Measurements from ENCODE around the gene LBP. TPM values are rescaled to one million over a fixed set of nuclear protein-coding genes. Genes with fewer than 3 reads are reported as not detected.

The LBP gene, protein sequence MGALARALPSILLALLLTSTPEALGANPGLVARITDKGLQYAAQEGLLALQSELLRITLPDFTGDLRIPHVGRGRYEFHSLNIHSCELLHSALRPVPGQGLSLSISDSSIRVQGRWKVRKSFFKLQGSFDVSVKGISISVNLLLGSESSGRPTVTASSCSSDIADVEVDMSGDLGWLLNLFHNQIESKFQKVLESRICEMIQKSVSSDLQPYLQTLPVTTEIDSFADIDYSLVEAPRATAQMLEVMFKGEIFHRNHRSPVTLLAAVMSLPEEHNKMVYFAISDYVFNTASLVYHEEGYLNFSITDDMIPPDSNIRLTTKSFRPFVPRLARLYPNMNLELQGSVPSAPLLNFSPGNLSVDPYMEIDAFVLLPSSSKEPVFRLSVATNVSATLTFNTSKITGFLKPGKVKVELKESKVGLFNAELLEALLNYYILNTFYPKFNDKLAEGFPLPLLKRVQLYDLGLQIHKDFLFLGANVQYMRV
- 0.98 TPM in 1 of 2 replicates, not detected in the other for total RNA-seq

DNA sequence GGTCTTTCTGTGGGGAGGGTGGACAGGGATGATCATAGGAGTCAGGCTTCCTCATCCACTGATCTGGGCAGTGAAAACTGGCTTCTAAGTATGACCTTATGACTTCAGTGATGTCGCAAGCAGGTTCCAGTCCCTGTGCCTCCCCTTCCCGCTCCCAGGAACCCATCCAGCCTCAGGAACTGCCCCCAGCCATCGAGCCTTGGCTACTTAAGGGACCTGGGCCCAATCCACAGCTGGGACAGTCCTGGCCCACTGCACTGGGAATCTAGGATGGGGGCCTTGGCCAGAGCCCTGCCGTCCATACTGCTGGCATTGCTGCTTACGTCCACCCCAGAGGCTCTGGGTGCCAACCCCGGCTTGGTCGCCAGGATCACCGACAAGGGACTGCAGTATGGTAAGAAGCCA is at the start of gene LBP:
TSS of gene LBP (plus strand) at position 236 of the 405 bp plus-strand sequence. CDS start at position 271, 35 bp downstream.

DNA sequence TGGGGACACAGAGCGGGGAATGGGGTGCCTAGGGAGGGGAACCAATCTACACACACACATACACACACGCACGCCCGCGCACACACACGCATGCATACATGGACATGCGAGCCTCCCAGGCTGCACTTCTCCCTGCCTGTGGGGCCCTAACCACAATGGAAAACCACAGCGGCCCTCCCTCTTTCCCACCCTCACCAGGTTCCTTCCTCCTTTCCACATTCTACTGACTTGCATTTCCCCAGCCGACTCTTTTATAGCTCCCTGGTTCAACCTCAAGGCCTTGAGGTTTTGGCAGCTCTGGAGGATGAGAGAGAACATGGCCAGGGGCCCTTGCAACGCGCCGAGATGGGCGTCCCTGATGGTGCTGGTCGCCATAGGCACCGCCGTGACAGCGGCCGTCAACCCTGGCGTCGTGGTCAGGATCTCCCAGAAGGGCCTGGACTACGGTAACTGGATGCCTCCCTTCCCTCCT is 42.3 kb upstream of the LBP start, which contains the start of gene BPI:
TSS of gene BPI (plus strand) at position 249 of the 472 bp plus-strand sequence. CDS start at position 317, 68 bp downstream.

Other genes with a start within 250 kb of the LBP start
- gene TGM2, start 181.2 kb upstream of the LBP start, total RNA-seq = 433 and 594 TPM in 2 replicates
- 4.7 and 5.9 TPM in 2 replicates for gene KIAA1755, start 85.7 kb upstream of the LBP start, total RNA-seq
- gene BPI, start 42.3 kb upstream of the LBP start, total RNA-seq = 0.13 and 0.30 TPM in 2 replicates
- 4.6 and 12.4 TPM in 2 replicates for gene SNHG17, start 88.8 kb downstream of the LBP start, total RNA-seq
- 32.9 and 33.8 TPM in 2 replicates for gene RALGAPB, start 126.4 kb downstream of the LBP start, total RNA-seq
- not detected in 2 replicates for gene ADIG, start 234.7 kb downstream of the LBP start, total RNA-seq